Kidney epithelial cell (primary cell): ENCODE results near the gene MDM4. TPM values are rescaled to one million over a fixed set of nuclear protein-coding genes. Genes with fewer than 3 reads are reported as not detected.
"Not testable (repeated sequence)": the region's sequence is repeated elsewhere in the genome, so short reads cannot be mapped to it uniquely, and the experiment has no call there.

Experiments
- DNase-seq: peaks from one replicate; pipeline ENCODE4 v3.0.0-alpha.2; 2010; ENCODE audit warnings: low read depth
- H3K27me3 ChIP-seq: 2 replicates; pipeline ENCODE4 v1.6.0; 2011; ENCODE audit warnings: low read length; ENCODE audit not compliant: control insufficient read depth, insufficient read depth
- H3K36me3 ChIP-seq: 2 replicates; pipeline ENCODE4 v1.5.1; 2011; ENCODE audit warnings: low read length; ENCODE audit not compliant: control insufficient read depth, insufficient read depth
- H3K4me3 ChIP-seq: 2 replicates; pipeline ENCODE4 v1.5.1; 2011; ENCODE audit warnings: low read depth, mild to moderate bottlenecking, control low read depth, low read length
- CTCF ChIP-seq: IDR thresholded peaks from 2 replicates; pipeline ENCODE4 v1.5.1; 2011; ENCODE audit warnings: mild to moderate bottlenecking, moderate library complexity, low read length, control low read depth, inconsistent platforms; ENCODE audit not compliant: insufficient read depth, poor library complexity, severe bottlenecking
- total RNA-seq: library from RNA; depleted of rRNA; stranded (reverse); fragments of >200 nt; gene quantifications from 2 replicates; pipeline ENCODE4 v1.2.3, GENCODE V29; 2015

The MDM4 gene
- total RNA-seq, 1 donor from 2014 or later: 21.0 TPM

- no peaks in the 10 kb centered on the region for H3K27me3 ChIP-seq
- no peak for DNase-seq
- H3K36me3 ChIP-seq: no peaks in the 10 kb centered on the region
- no peak overlapping the region for H3K4me3 ChIP-seq
- TF ChIP-seq CTCF: no peak
Measured at GRCh38 chr1:204514828-204515227, 1.4 kb upstream of the MDM4 start.

GRCh38 chr1:204517382-204517781 is 1.2 kb downstream of the MDM4 start:
- not testable (repeated sequence) for H3K36me3 ChIP-seq, H3K4me3 ChIP-seq, DNase-seq, H3K27me3 ChIP-seq

- H3K36me3 ChIP-seq: no peaks in the 10 kb centered on the region
- DNase-seq: peak; percentile 89
- H3K27me3 ChIP-seq: no peaks in the 10 kb centered on the region
- TF ChIP-seq CTCF: no peak
- H3K4me3 ChIP-seq: no peak overlapping the region
Measured at GRCh38 chr1:204520834-204521709, 4.9 kb downstream of the MDM4 start.

- not testable (repeated sequence) for DNase-seq, H3K4me3 ChIP-seq, H3K36me3 ChIP-seq, H3K27me3 ChIP-seq
Measured at GRCh38 chr1:204521941-204522521, 5.8 kb downstream of the MDM4 start.

GRCh38 chr1:204523605-204524215 is 7.5 kb downstream of the MDM4 start:
- no peak for DNase-seq
- no peaks in the 10 kb centered on the region for H3K27me3 ChIP-seq
- no peak overlapping the region for H3K4me3 ChIP-seq
- H3K36me3 ChIP-seq: peaks cover 4% of the 10 kb centered on the region
- no peak for TF ChIP-seq CTCF

- no peak for DNase-seq
- Histone ChIP-seq H3K4me3 (no peak overlapping the region), H3K36me3 (peaks cover 6% of the 10 kb centered on the region), H3K27me3 (no peaks in the 10 kb centered on the region)
- no peak for TF ChIP-seq CTCF
Measured at GRCh38 chr1:204524986-204525385, 8.8 kb downstream of the MDM4 start.
